Suprapubic skin (tissue), 4 donors: Measurements from ENCODE around the gene HNRNPA2B1. TPM values are rescaled to one million over a fixed set of nuclear protein-coding genes. Genes with fewer than 3 reads are reported as not detected.

Experiments
- DNase-seq, 2 donors: peaks; one replicate each; pipeline ENCODE4 v3.0.0-alpha.2; 2019; ENCODE audit warnings: low spot score in 2 of 2
- H3K27ac ChIP-seq: fragments of 200-600 bp; sonication (generic); one replicate; pipeline ENCODE4 v1.5.1; 2019
- H3K27me3 ChIP-seq: fragments of 200-600 bp; sonication (generic); one replicate; pipeline ENCODE4 v1.5.1; 2019
- H3K36me3 ChIP-seq: fragments of 200-600 bp; sonication (generic); one replicate; pipeline ENCODE4 v1.5.1; 2019
- H3K4me1 ChIP-seq: fragments of 200-600 bp; sonication (generic); one replicate; pipeline ENCODE4 v1.5.1; 2019
- H3K4me3 ChIP-seq: fragments of 200-600 bp; sonication (generic); one replicate; pipeline ENCODE4 v1.5.1; 2019; ENCODE audit warnings: mild to moderate bottlenecking
- H3K9me3 ChIP-seq: fragments of 200-600 bp; sonication (generic); one replicate; pipeline ENCODE4 v1.5.1; 2019
- EP300 ChIP-seq: sonication (generic); formaldehyde crosslinking; IDR thresholded peaks from one replicate; pipeline ENCODE4 v1.6.1; 2017; ENCODE audit warnings: antibody characterized with exemption
- POLR2A ChIP-seq, 2 donors: fragments of 450-650 bp; IDR thresholded peaks; one replicate each; pipeline ENCODE4 v1.6.1; 2017; ENCODE audit warnings: antibody characterized with exemption in 2 of 2, mild to moderate bottlenecking in 2 of 2, moderate library complexity in 2 of 2
- POLR2AphosphoS5 ChIP-seq, 3 donors: sonication (generic); formaldehyde crosslinking; IDR thresholded peaks; one replicate each; pipeline ENCODE4 v1.6.1; 2017; ENCODE audit warnings: antibody characterized with exemption in 3 of 3
- WGBS: methylation state at CpG from one replicate; pipeline ENCODE4 v1.1.5; 2018; 5-methylcytosine and 5-hydroxymethylcytosine counted together
- total RNA-seq, 4 donors: library from RNA; depleted of rRNA; stranded (reverse); fragments of >200 nt; gene quantifications; one replicate each; pipeline ENCODE4 v1.1.0, GENCODE V29; 2016
- TF ChIP-seq, protein P1 (sequence below), 2 donors: fragments of 200-600 bp in 1 of 2; fragments of 450-650 bp in 1 of 2; sonication (generic) in 1 of 2; IDR thresholded peaks; one replicate each; pipeline ENCODE4 v1.5.1; 2016 to 2019; ENCODE audit warnings: antibody characterized with exemption in 2 of 2, mild to moderate bottlenecking in 1 of 2, moderate library complexity in 1 of 2

HNRNPA2B1 gene
- total RNA-seq, 4 donors from 2014 or later: 88.2 to 228 (median 137) TPM

DNA sequence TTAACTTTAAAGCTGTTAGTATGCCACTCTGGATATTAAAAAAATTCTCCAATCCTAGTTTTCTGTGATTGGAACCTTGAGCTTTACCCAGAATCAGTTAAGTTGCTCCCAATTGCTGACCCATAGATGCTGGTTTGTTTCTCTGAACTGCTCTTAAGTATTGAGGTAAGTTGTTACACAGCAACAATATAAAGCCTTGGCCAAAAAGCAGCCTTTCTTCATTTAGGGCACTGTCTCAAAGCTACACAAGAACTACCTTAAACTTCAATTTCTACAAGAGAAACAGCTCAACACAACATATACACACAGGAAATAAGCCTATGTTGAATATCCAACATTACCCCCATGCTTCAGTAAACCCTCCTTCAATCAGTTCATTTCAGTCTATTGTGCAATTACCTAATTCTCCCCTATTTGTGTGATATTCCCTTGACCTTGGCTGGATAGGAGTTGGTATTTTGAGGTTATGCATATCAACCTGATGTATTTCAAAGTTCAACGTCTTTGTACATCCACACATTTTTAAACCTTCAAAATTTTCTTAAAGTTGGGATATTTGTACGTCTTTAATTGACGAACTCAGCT, 11.5 kb downstream of the HNRNPA2B1 start:
- 89% methylated on average over 3 of the region's 3 CpGs for WGBS

DNA sequence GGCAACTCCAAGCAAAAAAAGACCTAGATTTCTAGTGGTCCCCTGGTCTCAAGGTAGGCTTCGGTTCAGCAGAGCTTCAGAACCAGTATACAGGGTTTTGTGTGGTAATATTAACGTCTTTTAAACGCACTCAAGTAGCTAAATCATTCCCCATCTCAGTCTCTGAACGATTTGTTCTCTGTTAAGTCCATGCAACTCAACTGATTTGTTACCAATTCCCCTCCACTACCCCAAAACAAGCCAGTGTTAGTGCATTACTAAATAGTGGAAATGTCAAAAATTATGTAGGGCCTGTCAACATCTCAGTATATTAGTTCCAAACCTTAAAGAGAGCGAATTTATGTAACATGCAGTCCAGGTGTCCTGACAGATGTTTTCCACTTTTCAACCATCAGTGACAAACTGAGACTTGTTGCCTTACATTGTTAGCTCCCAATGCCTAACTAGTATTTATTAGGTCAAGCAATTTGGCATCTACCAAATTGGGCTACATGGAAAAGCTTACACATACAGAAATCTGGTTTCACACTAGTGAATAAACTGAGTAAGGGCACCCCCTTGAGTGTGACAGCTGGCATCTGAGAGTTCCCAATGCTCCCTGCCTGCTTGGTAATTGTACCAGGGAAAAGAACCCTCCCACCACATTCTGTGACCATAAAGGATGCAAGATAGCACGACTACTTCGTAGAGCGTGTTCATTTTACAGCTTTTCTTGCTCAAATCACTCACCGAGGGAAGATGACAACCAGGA, 12.2 kb downstream of the HNRNPA2B1 start:
- Histone ChIP-seq H3K4me3 (no peak overlapping the region), H3K4me1 (peaks cover 11% of the 10 kb centered on the region), H3K27me3 (no peaks in the 10 kb centered on the region), H3K9me3 (no peaks in the 10 kb centered on the region), H3K27ac (no peak overlapping the region), H3K36me3 (peaks cover 57% of the 10 kb centered on the region)
- WGBS: 87% methylated on average over 9 of the region's 9 CpGs
- TF ChIP-seq, protein P1, sequence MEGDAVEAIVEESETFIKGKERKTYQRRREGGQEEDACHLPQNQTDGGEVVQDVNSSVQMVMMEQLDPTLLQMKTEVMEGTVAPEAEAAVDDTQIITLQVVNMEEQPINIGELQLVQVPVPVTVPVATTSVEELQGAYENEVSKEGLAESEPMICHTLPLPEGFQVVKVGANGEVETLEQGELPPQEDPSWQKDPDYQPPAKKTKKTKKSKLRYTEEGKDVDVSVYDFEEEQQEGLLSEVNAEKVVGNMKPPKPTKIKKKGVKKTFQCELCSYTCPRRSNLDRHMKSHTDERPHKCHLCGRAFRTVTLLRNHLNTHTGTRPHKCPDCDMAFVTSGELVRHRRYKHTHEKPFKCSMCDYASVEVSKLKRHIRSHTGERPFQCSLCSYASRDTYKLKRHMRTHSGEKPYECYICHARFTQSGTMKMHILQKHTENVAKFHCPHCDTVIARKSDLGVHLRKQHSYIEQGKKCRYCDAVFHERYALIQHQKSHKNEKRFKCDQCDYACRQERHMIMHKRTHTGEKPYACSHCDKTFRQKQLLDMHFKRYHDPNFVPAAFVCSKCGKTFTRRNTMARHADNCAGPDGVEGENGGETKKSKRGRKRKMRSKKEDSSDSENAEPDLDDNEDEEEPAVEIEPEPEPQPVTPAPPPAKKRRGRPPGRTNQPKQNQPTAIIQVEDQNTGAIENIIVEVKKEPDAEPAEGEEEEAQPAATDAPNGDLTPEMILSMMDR (IDR thresholded peaks at IDR 0.05): no peak
- TF ChIP-seq POLR2AphosphoS5 (IDR thresholded peaks at IDR 0.05): no peak
- no peak for TF ChIP-seq POLR2A (IDR thresholded peaks at IDR 0.05)
- no peak for TF ChIP-seq EP300
- DNase-seq: no peak

More for the DNA sequence above, 11.5 kb downstream of the HNRNPA2B1 start:
- H3K4me1 ChIP-seq: peaks cover 17% of the 10 kb centered on the region
- no peak overlapping the region for H3K27ac ChIP-seq
- no peaks in the 10 kb centered on the region for H3K9me3 ChIP-seq
- peak in 1 of 2 donors; percentile 6 for TF ChIP-seq POLR2A (IDR thresholded peaks at IDR 0.05)
- TF ChIP-seq EP300: no peak
- no peak for DNase-seq
- H3K36me3 ChIP-seq: peaks cover 63% of the 10 kb centered on the region
- no peaks in the 10 kb centered on the region for H3K27me3 ChIP-seq
- H3K4me3 ChIP-seq: no peak overlapping the region

DNA sequence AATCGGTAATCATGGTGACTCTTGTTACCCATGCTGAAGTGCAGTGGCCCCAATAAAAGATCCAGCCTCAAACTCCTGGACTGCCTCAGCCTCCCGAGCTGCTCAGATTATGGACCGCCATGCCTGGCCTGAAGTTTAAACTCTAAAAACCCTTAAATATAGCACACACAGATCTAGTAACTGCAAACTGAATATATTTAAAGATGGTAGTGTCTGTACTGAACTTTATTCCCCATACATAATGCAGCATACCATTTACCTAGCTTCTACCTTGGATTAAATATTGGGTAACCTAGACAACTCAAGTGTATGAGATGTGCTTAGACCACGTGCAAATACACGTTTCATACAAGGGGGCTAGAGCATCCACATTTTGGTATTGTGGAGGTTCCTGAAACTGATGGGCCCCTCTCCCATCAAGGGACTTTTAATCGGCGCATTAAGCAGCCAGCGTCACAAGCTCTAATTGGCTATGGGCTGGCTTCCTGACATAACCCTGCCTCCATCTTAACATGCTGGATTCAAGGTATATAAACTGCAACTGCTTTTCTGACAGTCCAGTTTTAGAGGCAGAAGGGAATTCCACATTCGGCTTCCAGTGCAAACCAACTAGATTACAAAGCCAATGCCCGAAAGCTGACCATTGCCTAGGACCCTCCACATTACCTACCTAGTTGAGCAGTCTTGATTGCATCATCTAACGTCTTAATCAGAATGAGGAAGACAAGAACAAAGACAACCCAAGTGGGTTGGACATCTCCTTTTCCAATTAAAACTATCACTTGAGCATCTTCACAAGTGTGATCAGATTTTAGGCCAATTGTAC, 13.0 kb downstream of the HNRNPA2B1 start:
- TF ChIP-seq, protein P1 (IDR thresholded peaks at IDR 0.05): no peak
- TF ChIP-seq POLR2A (IDR thresholded peaks at IDR 0.05): no peak
- TF ChIP-seq EP300: no peak
- TF ChIP-seq POLR2AphosphoS5 (IDR thresholded peaks at IDR 0.05): no peak
- Histone ChIP-seq H3K4me3 (no peak overlapping the region), H3K27me3 (no peaks in the 10 kb centered on the region), H3K27ac (no peak overlapping the region), H3K36me3 (peaks cover 49% of the 10 kb centered on the region), H3K4me1 (peaks cover 4% of the 10 kb centered on the region), H3K9me3 (no peaks in the 10 kb centered on the region)
- no peak for DNase-seq
- WGBS: 78% methylated on average over 11 of the region's 11 CpGs

DNA sequence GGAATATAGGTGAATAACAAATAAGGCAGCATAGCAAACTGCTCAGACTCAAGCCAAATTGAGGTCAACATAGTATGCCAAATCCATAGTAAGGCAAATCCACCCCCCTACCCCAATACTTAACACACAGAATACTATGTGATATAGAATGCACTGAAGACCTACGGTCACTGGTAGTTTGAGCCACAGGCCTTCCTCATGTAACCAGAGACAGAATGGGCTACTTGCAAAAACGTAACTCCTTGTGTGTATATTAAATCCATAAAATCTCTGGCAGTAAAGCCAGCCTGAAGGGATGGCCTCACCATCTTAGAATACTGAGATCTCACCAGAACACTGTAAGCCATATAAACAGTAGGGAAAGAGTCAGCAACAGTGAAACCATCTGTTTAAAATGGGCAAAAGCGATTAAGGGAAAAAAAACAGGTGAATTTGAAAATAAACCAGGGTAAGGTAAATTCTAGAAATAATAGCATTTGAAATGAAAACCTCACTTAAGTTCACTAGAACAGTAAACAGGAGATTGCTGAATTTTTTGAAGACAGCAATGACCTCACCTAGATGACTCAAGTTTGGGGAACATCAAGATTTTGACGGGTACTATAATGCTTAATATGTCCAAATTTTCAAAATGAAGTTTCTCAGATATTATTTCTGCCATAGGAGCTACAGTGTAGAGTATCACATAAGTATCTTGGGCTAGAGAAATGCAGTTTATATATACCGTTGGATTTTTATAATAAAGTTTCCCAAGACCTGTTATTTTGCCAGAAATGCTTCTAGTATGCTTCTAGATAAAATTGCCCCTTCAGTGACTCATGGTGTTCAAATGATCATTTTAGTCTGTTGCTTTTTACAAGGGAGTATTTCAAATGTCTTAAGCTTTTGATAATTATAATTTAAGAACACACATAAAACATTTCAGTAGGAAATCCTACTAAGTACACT, 13.9 kb downstream of the HNRNPA2B1 start:
- Histone ChIP-seq H3K4me3 (no peak overlapping the region), H3K36me3 (peaks cover 39% of the 10 kb centered on the region), H3K27ac (no peak overlapping the region), H3K4me1 (no peaks in the 10 kb centered on the region), H3K27me3 (no peaks in the 10 kb centered on the region), H3K9me3 (no peaks in the 10 kb centered on the region)
- TF ChIP-seq EP300 (no peak), POLR2A (IDR thresholded peaks at IDR 0.05) (no peak)
- 82% methylated on average over 5 of the region's 5 CpGs for WGBS
- DNase-seq: no peak

DNA sequence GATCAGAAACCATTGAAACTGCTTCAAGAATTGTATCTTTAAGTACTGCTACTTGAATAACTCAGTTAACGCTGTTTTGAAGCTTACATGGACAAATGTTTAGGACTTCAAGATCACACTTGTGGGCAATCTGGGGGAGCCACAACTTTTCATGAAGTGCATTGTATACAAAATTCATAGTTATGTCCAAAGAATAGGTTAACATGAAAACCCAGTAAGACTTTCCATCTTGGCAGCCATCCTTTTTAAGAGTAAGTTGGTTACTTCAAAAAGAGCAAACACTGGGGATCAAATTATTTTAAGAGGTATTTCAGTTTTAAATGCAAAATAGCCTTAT, 14.7 kb downstream of the HNRNPA2B1 start:
- DNase-seq: no peak
- Histone ChIP-seq H3K27ac (no peak overlapping the region), H3K9me3 (no peaks in the 10 kb centered on the region), H3K36me3 (peaks cover 31% of the 10 kb centered on the region), H3K4me3 (no peak overlapping the region), H3K27me3 (no peaks in the 10 kb centered on the region), H3K4me1 (no peaks in the 10 kb centered on the region)
- no peak for TF ChIP-seq POLR2AphosphoS5 (IDR thresholded peaks at IDR 0.05)
- TF ChIP-seq POLR2A (IDR thresholded peaks at IDR 0.05): no peak
- no peak for TF ChIP-seq EP300
- TF ChIP-seq, protein P1 (IDR thresholded peaks at IDR 0.05): no peak
- WGBS: 95% methylated on average over 1 of the region's 1 CpG
